PC-3 (cell line): Measurements from ENCODE around the gene ANKRD9. TPM values are rescaled to one million over a fixed set of nuclear protein-coding genes. Genes with fewer than 3 reads are reported as not detected.

Source experiments
- ATAC-seq: fragments of 200-7000 bp; cut with Tn5 transposase; 2 replicates; pipeline ENCODE4 v1.9.1; 2020; ENCODE audit warnings: mild to moderate bottlenecking, moderate library complexity
- BruUV-seq: library from RNA; stranded (reverse); fragments of 400-500 nt; replicated peaks from 2 replicates; lab custom pipeline; 2021; lab: Mats Ljungman, UMichigan
- CTCF ChIA-PET: fragments of 300-600 bp; sonication (Branson Sonifier 250); formaldehyde crosslinking; loops from one replicate; lab custom pipeline; 2022; ENCODE audit warnings: antibody characterized with exemption; lab: Charles Lee
- POLR2A ChIA-PET: fragments of 300-600 bp; sonication (Branson Sonifier 250); formaldehyde crosslinking; loops from one replicate; lab custom pipeline; 2022; ENCODE audit warnings: antibody characterized with exemption; ENCODE audit not compliant: unreplicated experiment; lab: Charles Lee
- DNase-seq: peaks from one replicate; pipeline ENCODE4 v3.0.0-alpha.2; 2015
- H2AFZ ChIP-seq: fragments of 300-600 bp; sonication (generic); 2 replicates; pipeline ENCODE4 v1.6.0; 2016; ENCODE audit warnings: antibody characterized with exemption, low read length
- H3F3A ChIP-seq: fragments of 300-600 bp; sonication (generic); one replicate; pipeline ENCODE4 v1.6.0; 2017; ENCODE audit warnings: antibody characterized with exemption, low read length, control low read depth, mild to moderate bottlenecking; ENCODE audit not compliant: unreplicated experiment
- H3K27ac ChIP-seq: fragments of 300-600 bp; sonication (generic); 2 replicates; pipeline ENCODE4 v1.5.1; 2016; ENCODE audit warnings: mild to moderate bottlenecking, low read length
- H3K27me3 ChIP-seq: fragments of 300-600 bp; sonication (generic); 2 replicates; pipeline ENCODE4 v1.6.1; 2016; ENCODE audit warnings: low read length, mixed read lengths
- H3K36me3 ChIP-seq: fragments of 300-600 bp; sonication (generic); 2 replicates; pipeline ENCODE4 v1.6.1; 2016; ENCODE audit warnings: low read depth, mixed run types, low read length, mixed read lengths
- H3K4me1 ChIP-seq: fragments of 300-600 bp; sonication (generic); 2 replicates; pipeline ENCODE4 v1.5.1; 2016; ENCODE audit warnings: low read length; ENCODE audit not compliant: insufficient read depth
- H3K4me2 ChIP-seq: fragments of 300-600 bp; sonication (generic); 2 replicates; pipeline ENCODE4 v1.6.0; 2016; ENCODE audit warnings: low read length
- H3K4me3 ChIP-seq: fragments of 300-600 bp; sonication (generic); 2 replicates; pipeline ENCODE4 v1.5.1; 2016; ENCODE audit warnings: mild to moderate bottlenecking, low read length, mixed read lengths
- H3K79me2 ChIP-seq: fragments of 300-600 bp; sonication (generic); 2 replicates; pipeline ENCODE4 v1.6.1; 2017; ENCODE audit warnings: low read length, mixed read lengths
- H3K9ac ChIP-seq: fragments of 300-600 bp; sonication (generic); 2 replicates; pipeline ENCODE4 v1.6.0; 2016; ENCODE audit warnings: mild to moderate bottlenecking, low read length
- H3K9me2 ChIP-seq: fragments of 300-600 bp; sonication (generic); replicated peaks from 2 replicates; pipeline ENCODE4 v1.6.1; 2016; ENCODE audit warnings: mixed run types, low read length, mixed read lengths
- H3K9me3 ChIP-seq: fragments of 300-600 bp; sonication (generic); 2 replicates; pipeline ENCODE4 v1.6.1; 2016; ENCODE audit warnings: low read length, mixed read lengths
- H4K20me1 ChIP-seq: fragments of 300-600 bp; sonication (generic); 2 replicates; pipeline ENCODE4 v1.6.1; 2016; ENCODE audit warnings: low read length, mixed read lengths
- EZH2 ChIP-seq: fragments of 300-600 bp; sonication (generic); IDR thresholded peaks from one replicate; pipeline ENCODE4 v1.6.1; 2017; ENCODE audit warnings: antibody characterized with exemption, mild to moderate bottlenecking, low read length; ENCODE audit not compliant: unreplicated experiment
- EZH2phosphoT487 ChIP-seq: fragments of 300-600 bp; sonication (generic); IDR thresholded peaks from 2 replicates; pipeline ENCODE4 v1.6.1; 2018; ENCODE audit warnings: mild to moderate bottlenecking, antibody characterized with exemption, low read length, borderline replicate concordance
- intact Hi-C: fragments of 100-400 bp; cut with micrococcal nuclease; formaldehyde crosslinking; loops from 2 replicates; pipeline ENCODE4 v1.9.0; 2023
- total RNA-seq: library from RNA; depleted of rRNA; stranded (reverse); fragments of >200 nt; gene quantifications from 2 replicates; pipeline ENCODE4 v1.2.3, GENCODE V29; 2014
- TF ChIP-seq, protein P1 (sequence below): fragments of 300-600 bp; sonication (generic); conservative IDR thresholded peaks from 2 replicates; pipeline ENCODE4 v1.5.1; 2017; ENCODE audit warnings: antibody characterized with exemption, low read depth, mild to moderate bottlenecking, low read length

Gene ANKRD9
- total RNA-seq, 1 experiment from 2014 or later: 52.6 TPM

DNA sequence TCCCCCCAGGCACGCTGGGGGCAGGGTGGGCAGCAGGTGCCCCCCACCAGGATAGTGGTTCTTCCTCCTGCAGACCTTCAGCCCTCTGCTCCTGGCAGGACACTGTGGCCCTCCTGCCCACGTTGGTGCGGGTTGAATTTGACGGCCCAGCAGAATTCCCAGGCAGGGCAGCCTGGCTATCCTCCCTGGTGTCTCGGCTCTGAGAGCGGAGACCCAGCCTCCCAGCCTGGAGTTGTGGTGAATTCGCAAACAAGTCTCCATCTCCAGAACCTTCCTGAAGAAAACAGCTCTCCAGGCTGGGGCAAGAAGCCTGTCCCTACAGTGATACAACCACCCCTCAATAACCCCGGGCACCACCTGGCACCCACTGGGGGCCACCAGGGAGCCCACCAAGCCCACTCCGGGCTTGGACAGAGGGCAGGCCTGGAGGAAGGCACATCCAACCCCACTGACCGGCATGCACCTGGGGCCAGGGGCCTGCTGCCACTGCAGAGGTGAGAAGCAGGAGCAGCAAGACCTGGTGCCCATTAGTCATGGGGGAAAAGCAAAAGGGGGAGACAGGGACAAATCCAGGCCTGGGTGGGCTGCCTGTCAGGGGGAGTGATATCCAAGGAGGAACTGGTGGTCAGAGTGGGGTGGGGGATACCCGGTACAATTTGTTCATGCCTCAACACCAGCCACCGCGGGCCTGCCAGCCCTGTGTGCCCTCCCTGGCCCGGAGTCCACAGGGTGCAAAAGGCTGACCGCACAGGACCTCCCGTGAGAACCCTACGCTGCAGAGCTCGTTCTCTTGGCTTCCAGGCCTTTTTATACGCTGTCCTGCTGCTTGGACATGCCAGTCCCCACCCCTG, 3.6 kb downstream of the ANKRD9 start:
- intact Hi-C loops: no loop called here
- no peaks in the 10 kb centered on the region for H3K9me2 ChIP-seq
- no peaks in the 10 kb centered on the region for H3K27me3 ChIP-seq
- H3K9me3 ChIP-seq: no peaks in the 10 kb centered on the region
- ChIA-PET POLR2A (no interaction called here), CTCF (no interaction called here)
- no peaks in the 10 kb centered on the region for H4K20me1 ChIP-seq
- H3K4me2 ChIP-seq: no peak overlapping the region
- H2AFZ ChIP-seq: no peak overlapping the region
- TF ChIP-seq, protein P1, sequence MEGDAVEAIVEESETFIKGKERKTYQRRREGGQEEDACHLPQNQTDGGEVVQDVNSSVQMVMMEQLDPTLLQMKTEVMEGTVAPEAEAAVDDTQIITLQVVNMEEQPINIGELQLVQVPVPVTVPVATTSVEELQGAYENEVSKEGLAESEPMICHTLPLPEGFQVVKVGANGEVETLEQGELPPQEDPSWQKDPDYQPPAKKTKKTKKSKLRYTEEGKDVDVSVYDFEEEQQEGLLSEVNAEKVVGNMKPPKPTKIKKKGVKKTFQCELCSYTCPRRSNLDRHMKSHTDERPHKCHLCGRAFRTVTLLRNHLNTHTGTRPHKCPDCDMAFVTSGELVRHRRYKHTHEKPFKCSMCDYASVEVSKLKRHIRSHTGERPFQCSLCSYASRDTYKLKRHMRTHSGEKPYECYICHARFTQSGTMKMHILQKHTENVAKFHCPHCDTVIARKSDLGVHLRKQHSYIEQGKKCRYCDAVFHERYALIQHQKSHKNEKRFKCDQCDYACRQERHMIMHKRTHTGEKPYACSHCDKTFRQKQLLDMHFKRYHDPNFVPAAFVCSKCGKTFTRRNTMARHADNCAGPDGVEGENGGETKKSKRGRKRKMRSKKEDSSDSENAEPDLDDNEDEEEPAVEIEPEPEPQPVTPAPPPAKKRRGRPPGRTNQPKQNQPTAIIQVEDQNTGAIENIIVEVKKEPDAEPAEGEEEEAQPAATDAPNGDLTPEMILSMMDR: no peak
- TF ChIP-seq EZH2 (no peak), EZH2phosphoT487 (no peak)
- H3K79me2 ChIP-seq: peaks cover 6% of the 10 kb centered on the region; the same call in 1 of the 2 replicates
- no peak overlapping the region for H3K9ac ChIP-seq
- no TSS peak for BruUV-seq
- peaks cover 29% of the 10 kb centered on the region for H3K4me1 ChIP-seq
- H3F3A ChIP-seq: no peaks in the 10 kb centered on the region
- DNase-seq (no peak), ATAC-seq (no peak)
- no peak overlapping the region for H3K4me3 ChIP-seq
- H3K27ac ChIP-seq: no peak overlapping the region
- H3K36me3 ChIP-seq: no peaks in the 10 kb centered on the region

DNA sequence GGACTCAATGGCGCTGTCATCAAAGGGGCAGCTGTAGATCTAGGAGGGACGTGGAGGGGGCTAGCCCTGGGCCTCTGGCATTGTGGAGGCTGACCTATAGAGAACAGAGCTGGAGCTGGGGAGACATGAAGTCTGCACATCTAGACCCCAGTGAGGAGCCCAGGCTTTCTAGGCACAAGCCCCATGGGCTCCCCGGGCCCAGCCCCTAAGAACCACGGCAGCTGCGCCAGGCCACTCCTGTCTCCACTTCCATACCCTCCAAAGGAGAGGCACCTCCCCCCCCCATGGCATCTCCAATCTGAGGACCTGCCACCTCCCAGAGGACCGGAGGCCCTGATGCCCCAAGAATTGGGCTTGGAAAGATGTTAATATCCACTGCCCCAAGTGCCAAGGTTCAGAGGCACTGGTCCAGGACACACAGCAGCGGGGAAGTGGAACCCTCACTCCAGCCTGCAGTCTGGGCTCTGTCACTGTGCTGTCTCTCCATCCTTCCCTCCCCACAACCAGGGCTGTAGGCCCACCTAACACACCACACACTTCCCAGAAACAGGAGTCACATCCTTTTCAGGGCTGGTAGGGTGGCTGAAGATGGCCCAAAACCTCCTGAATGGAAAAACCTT, 4.5 kb downstream of the ANKRD9 start:
- no peaks in the 10 kb centered on the region for H3K27me3 ChIP-seq
- no peaks in the 10 kb centered on the region for H3K36me3 ChIP-seq
- POLR2A ChIA-PET: interaction anchor here (0.6 kb wide), 1 partner anchor 150 kb away, joined by 14 read pairs; no protein-coding TSS in a partner anchor
- no TSS peak for BruUV-seq
- H3K9ac ChIP-seq: no peak overlapping the region
- peaks cover 21% of the 10 kb centered on the region for H3K4me1 ChIP-seq
- no peaks in the 10 kb centered on the region for H3F3A ChIP-seq
- H3K4me3 ChIP-seq: no peak overlapping the region
- intact Hi-C loops: no loop called here
- H3K79me2 ChIP-seq: peaks cover 6% of the 10 kb centered on the region; the same call in 1 of the 2 replicates
- CTCF ChIA-PET: no interaction called here
- H4K20me1 ChIP-seq: no peaks in the 10 kb centered on the region
- DNase-seq: no peak
- H3K9me3 ChIP-seq: no peaks in the 10 kb centered on the region
- H2AFZ ChIP-seq: no peak overlapping the region
- H3K9me2 ChIP-seq: no peaks in the 10 kb centered on the region
- H3K4me2 ChIP-seq: no peak overlapping the region
- no peak overlapping the region for H3K27ac ChIP-seq
- no peak for ATAC-seq
- no peak for TF ChIP-seq EZH2
- TF ChIP-seq, protein P1: no peak
- TF ChIP-seq EZH2phosphoT487: no peak
